HepG2 (cell line): ENCODE data around the gene NAPSA. TPM values are rescaled to one million over a fixed set of nuclear protein-coding genes. Genes with fewer than 3 reads are reported as not detected.
A peak's percentile ranks its signal among the peaks of the same experiment; 100 is the strongest.

ENCODE experiments used
- ELF4 ChIP-seq: sonication (generic); formaldehyde crosslinking; IDR thresholded peaks from 2 replicates; pipeline ENCODE4 v1.5.0; 2020; ENCODE audit warnings: missing genetic modification reagents, mild to moderate bottlenecking, moderate library complexity, borderline replicate concordance
- ESRRA ChIP-seq: sonication (generic); formaldehyde crosslinking; IDR thresholded peaks from 2 replicates; pipeline ENCODE4 v1.5.1; 2020; ENCODE audit warnings: mild to moderate bottlenecking, low read depth, missing genetic modification reagents
- IRF9 ChIP-seq: sonication (generic); formaldehyde crosslinking; IDR thresholded peaks from 2 replicates; pipeline ENCODE4 v1.8.0; 2022; ENCODE audit warnings: missing genetic modification reagents, mild to moderate bottlenecking, borderline replicate concordance
- KLF12 ChIP-seq: sonication (generic); formaldehyde crosslinking; IDR thresholded peaks from 2 replicates; pipeline ENCODE4 v1.4.0; 2020; ENCODE audit warnings: missing genetic modification reagents, borderline replicate concordance
- MATR3 ChIP-seq: sonication (generic); formaldehyde crosslinking; IDR thresholded peaks from 2 replicates; pipeline ENCODE4 v1.4.0; 2020; ENCODE audit warnings: missing genetic modification reagents
- PHF21A ChIP-seq: sonication (generic); formaldehyde crosslinking; IDR thresholded peaks from 2 replicates; pipeline ENCODE4 v1.5.0; 2020; ENCODE audit warnings: mild to moderate bottlenecking, missing genetic modification reagents
- SALL1 ChIP-seq: sonication (generic); formaldehyde crosslinking; IDR thresholded peaks from 2 replicates; pipeline ENCODE4 v1.8.0; 2022; ENCODE audit warnings: mild to moderate bottlenecking, missing genetic modification reagents
- SALL2 ChIP-seq: sonication (generic); formaldehyde crosslinking; IDR thresholded peaks from 2 replicates; pipeline ENCODE4 v1.8.1; 2023; ENCODE audit warnings: mild to moderate bottlenecking, missing genetic modification reagents, inconsistent platforms
- SP5 ChIP-seq: IDR thresholded peaks from 2 replicates; pipeline ENCODE4 v1.6.1; 2016; ENCODE audit warnings: low read depth, borderline replicate concordance
- TBX3 ChIP-seq: fragments of 450-650 bp; IDR thresholded peaks from 2 replicates; pipeline ENCODE4 v1.6.1; 2017; ENCODE audit warnings: antibody characterized with exemption, mild to moderate bottlenecking, inconsistent platforms, borderline replicate concordance
- ZFP62 ChIP-seq: sonication (generic); formaldehyde crosslinking; IDR thresholded peaks from 2 replicates; pipeline ENCODE4 v1.4.0; 2020; ENCODE audit warnings: missing genetic modification reagents
- ZNF274 ChIP-seq: sonication (generic); formaldehyde crosslinking; IDR thresholded peaks from 2 replicates; pipeline ENCODE4 v1.5.1; 2020; ENCODE audit warnings: mild to moderate bottlenecking, missing genetic modification reagents
- ZNF891 ChIP-seq: sonication (generic); formaldehyde crosslinking; IDR thresholded peaks from 2 replicates; pipeline ENCODE4 v1.5.0; 2020; ENCODE audit warnings: mild to moderate bottlenecking, missing genetic modification reagents
- polyA plus RNA-seq, 8 experiments: library from polyadenylated mRNA; depleted of rRNA in 3 of 8; stranded (reverse) in 7 of 8; unstranded in 1 of 8; fragments of >200 nt; fragmentation: Illumina TruSeq in 4 of 8; extraction: Trizol in 4 of 8; gene quantifications; 2 replicates each; pipeline versions ENCODE4 v1.2.1 to v1.2.3, GENCODE V29; 2011 to 2016; ENCODE audit warnings: low read depth in 4 of 8, missing spikeins in 1 of 8, mixed read lengths in 1 of 8; ENCODE audit not compliant: insufficient read depth in 1 of 8
- total RNA-seq, 5 experiments: library from RNA; depleted of rRNA; stranded (reverse); fragments of >200 nt; fragmentation: Illumina TruSeq; extraction: Trizol; gene quantifications; 2 replicates each; pipeline ENCODE4 v1.2.3, GENCODE V29; 2016; ENCODE audit warnings: low read depth in 1 of 5
- TF ChIP-seq, protein P1 (sequence below): sonication (generic); formaldehyde crosslinking; IDR thresholded peaks from 2 replicates; pipeline ENCODE4 v1.4.0; 2020; ENCODE audit warnings: missing genetic modification reagents, borderline replicate concordance
- TF ChIP-seq, protein P2 (sequence below): sonication (generic); formaldehyde crosslinking; IDR thresholded peaks from 2 replicates; pipeline ENCODE4 v1.4.0; 2020; ENCODE audit warnings: missing genetic modification reagents, borderline replicate concordance
- TF ChIP-seq, protein P3 (sequence below): IDR thresholded peaks from 2 replicates; pipeline ENCODE4 v1.6.1; 2018; ENCODE audit warnings: missing genetic modification reagents
- TF ChIP-seq, protein P4 (sequence below): sonication (generic); formaldehyde crosslinking; IDR thresholded peaks from 2 replicates; pipeline ENCODE4 v1.9.0; 2022; ENCODE audit warnings: low read depth, missing genetic modification reagents

The NAPSA gene
- total and polyA plus RNA-seq, 2 of the 13 experiments (the other 11 are each of a cell fraction or from before 2014, with no cell fraction given), result not detected

DNA sequence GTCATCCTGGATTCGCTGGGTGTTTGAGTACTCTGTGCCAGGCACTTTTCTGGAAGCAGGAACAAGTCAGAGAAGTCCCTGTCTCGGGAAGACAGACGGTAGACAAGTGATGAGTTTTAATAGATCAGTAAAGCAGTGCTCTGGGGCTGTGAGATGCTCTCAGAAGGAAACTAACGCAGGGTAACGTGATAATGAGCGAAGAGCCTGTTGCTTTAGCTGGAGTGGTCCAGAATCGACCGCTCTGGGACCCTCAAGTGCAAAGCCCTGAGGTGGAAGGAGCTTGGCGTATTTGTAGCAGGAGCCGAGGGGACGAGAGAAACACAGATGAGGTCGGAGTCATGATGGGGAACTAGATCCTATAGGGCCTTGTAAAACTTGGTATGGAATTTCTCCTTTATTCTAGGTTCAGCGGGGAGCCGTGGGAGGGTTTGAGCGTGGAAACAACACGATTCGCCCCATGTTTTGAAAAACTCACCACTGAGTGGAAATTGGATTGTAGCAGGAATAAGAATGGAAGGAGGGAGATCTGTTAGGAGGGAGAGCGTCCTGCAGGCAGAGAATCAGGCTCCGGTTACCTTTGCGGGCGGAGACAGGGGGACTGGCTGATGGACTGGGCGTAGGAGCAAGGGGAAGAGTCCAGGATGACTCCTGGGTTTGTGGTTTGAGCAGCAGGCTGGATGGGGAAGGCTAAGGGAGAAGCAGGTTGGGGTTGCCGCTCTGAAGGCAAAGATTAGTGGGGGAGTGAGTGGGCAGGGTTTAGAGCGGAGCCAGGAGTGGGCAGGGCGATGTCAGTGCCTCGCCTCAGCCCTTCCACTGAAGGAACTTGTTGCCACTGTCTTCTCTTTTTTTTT, 19.5 kb upstream of the NAPSA start (continued):
- TF ChIP-seq, protein P1, sequence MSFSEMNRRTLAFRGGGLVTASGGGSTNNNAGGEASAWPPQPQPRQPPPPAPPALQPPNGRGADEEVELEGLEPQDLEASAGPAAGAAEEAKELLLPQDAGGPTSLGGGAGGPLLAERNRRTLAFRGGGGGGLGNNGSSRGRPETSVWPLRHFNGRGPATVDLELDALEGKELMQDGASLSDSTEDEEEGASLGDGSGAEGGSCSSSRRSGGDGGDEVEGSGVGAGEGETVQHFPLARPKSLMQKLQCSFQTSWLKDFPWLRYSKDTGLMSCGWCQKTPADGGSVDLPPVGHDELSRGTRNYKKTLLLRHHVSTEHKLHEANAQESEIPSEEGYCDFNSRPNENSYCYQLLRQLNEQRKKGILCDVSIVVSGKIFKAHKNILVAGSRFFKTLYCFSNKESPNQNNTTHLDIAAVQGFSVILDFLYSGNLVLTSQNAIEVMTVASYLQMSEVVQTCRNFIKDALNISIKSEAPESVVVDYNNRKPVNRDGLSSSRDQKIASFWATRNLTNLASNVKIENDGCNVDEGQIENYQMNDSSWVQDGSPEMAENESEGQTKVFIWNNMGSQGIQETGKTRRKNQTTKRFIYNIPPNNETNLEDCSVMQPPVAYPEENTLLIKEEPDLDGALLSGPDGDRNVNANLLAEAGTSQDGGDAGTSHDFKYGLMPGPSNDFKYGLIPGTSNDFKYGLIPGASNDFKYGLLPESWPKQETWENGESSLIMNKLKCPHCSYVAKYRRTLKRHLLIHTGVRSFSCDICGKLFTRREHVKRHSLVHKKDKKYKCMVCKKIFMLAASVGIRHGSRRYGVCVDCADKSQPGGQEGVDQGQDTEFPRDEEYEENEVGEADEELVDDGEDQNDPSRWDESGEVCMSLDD (CRISPR knock-in tag), result no peak
- TF ChIP-seq MATR3 (no peak), ZNF274 (CRISPR knock-in tag) (no peak), SALL2 (CRISPR knock-in tag) (no peak), SALL1 (CRISPR knock-in tag) (no peak), PHF21A (CRISPR knock-in tag) (peak; percentile 52; the same call in 1 of the 2 replicates), IRF9 (no peak), ELF4 (CRISPR knock-in tag) (no peak), ZNF891 (no peak), SP5 (CRISPR knock-in tag) (no peak), TBX3 (no peak), ZFP62 (CRISPR knock-in tag) (no peak), KLF12 (CRISPR knock-in tag) (no peak), ESRRA (CRISPR knock-in tag) (no peak)
- TF ChIP-seq, protein P2, sequence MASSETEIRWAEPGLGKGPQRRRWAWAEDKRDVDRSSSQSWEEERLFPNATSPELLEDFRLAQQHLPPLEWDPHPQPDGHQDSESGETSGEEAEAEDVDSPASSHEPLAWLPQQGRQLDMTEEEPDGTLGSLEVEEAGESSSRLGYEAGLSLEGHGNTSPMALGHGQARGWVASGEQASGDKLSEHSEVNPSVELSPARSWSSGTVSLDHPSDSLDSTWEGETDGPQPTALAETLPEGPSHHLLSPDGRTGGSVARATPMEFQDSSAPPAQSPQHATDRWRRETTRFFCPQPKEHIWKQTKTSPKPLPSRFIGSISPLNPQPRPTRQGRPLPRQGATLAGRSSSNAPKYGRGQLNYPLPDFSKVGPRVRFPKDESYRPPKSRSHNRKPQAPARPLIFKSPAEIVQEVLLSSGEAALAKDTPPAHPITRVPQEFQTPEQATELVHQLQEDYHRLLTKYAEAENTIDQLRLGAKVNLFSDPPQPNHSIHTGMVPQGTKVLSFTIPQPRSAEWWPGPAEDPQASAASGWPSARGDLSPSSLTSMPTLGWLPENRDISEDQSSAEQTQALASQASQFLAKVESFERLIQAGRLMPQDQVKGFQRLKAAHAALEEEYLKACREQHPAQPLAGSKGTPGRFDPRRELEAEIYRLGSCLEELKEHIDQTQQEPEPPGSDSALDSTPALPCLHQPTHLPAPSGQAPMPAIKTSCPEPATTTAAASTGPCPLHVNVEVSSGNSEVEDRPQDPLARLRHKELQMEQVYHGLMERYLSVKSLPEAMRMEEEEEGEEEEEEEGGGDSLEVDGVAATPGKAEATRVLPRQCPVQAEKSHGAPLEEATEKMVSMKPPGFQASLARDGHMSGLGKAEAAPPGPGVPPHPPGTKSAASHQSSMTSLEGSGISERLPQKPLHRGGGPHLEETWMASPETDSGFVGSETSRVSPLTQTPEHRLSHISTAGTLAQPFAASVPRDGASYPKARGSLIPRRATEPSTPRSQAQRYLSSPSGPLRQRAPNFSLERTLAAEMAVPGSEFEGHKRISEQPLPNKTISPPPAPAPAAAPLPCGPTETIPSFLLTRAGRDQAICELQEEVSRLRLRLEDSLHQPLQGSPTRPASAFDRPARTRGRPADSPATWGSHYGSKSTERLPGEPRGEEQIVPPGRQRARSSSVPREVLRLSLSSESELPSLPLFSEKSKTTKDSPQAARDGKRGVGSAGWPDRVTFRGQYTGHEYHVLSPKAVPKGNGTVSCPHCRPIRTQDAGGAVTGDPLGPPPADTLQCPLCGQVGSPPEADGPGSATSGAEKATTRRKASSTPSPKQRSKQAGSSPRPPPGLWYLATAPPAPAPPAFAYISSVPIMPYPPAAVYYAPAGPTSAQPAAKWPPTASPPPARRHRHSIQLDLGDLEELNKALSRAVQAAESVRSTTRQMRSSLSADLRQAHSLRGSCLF, result no peak
- TF ChIP-seq, protein P3, sequence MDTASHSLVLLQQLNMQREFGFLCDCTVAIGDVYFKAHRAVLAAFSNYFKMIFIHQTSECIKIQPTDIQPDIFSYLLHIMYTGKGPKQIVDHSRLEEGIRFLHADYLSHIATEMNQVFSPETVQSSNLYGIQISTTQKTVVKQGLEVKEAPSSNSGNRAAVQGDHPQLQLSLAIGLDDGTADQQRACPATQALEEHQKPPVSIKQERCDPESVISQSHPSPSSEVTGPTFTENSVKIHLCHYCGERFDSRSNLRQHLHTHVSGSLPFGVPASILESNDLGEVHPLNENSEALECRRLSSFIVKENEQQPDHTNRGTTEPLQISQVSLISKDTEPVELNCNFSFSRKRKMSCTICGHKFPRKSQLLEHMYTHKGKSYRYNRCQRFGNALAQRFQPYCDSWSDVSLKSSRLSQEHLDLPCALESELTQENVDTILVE (CRISPR knock-in tag), result no peak
- TF ChIP-seq, protein P4, sequence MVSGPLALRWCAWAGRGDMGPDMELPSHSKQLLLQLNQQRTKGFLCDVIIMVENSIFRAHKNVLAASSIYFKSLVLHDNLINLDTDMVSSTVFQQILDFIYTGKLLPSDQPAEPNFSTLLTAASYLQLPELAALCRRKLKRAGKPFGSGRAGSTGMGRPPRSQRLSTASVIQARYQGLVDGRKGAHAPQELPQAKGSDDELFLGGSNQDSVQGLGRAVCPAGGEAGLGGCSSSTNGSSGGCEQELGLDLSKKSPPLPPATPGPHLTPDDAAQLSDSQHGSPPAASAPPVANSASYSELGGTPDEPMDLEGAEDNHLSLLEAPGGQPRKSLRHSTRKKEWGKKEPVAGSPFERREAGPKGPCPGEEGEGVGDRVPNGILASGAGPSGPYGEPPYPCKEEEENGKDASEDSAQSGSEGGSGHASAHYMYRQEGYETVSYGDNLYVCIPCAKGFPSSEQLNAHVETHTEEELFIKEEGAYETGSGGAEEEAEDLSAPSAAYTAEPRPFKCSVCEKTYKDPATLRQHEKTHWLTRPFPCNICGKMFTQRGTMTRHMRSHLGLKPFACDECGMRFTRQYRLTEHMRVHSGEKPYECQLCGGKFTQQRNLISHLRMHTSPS, result no peak
